Astrocyte (in vitro differentiated cells and primary cell): ENCODE measurements around the gene FICD. TPM values are rescaled to one million over a fixed set of nuclear protein-coding genes. Genes with fewer than 3 reads are reported as not detected.
A peak's percentile ranks its signal among the peaks of the same experiment; 100 is the strongest.

Experiments used
- DNase-seq: peaks from one replicate; pipeline ENCODE4 v3.0.0-alpha.2; 2010; ENCODE audit warnings: low read depth
- FAIRE-seq: peaks from 2 replicates; lab custom pipeline; 2011; peaks lifted over from hg19 to GRCh38; lab: Jason Lieb, UNC
- H2AFZ ChIP-seq: 2 replicates; pipeline ENCODE4 v1.6.0; 2012; ENCODE audit warnings: low read depth, low read length, inconsistent platforms
- H3K27ac ChIP-seq: 2 replicates; pipeline ENCODE4 v1.5.1; 2011; ENCODE audit warnings: low read depth, low read length, inconsistent platforms
- H3K27me3 ChIP-seq: 2 replicates; pipeline ENCODE4 v1.6.0; 2011; ENCODE audit warnings: low read length, inconsistent platforms; ENCODE audit not compliant: insufficient read depth
- H3K36me3 ChIP-seq: 2 replicates; pipeline ENCODE4 v1.5.1; 2011; ENCODE audit warnings: low read length, inconsistent platforms; ENCODE audit not compliant: insufficient read depth
- H3K4me1 ChIP-seq: 2 replicates; pipeline ENCODE4 v1.5.1; 2011; ENCODE audit warnings: low read length, inconsistent platforms; ENCODE audit not compliant: insufficient read depth
- H3K4me2 ChIP-seq: 2 replicates; pipeline ENCODE4 v1.6.0; 2012; ENCODE audit warnings: low read length, inconsistent platforms
- H3K4me3 ChIP-seq: 2 replicates; pipeline ENCODE4 v1.5.1; 2011; ENCODE audit warnings: low read depth, mild to moderate bottlenecking, low read length, inconsistent platforms; ENCODE audit not compliant: insufficient read depth
- H3K79me2 ChIP-seq: 2 replicates; pipeline ENCODE4 v1.6.0; 2012; ENCODE audit warnings: mild to moderate bottlenecking, low read length, inconsistent platforms; ENCODE audit not compliant: insufficient read depth
- H3K9ac ChIP-seq: 2 replicates; pipeline ENCODE4 v1.6.0; 2012; ENCODE audit warnings: mild to moderate bottlenecking, low read length, inconsistent platforms
- H3K9me3 ChIP-seq: 2 replicates; pipeline ENCODE4 v1.5.1; 2012; ENCODE audit warnings: low read depth, mild to moderate bottlenecking, low read length, inconsistent platforms; ENCODE audit not compliant: insufficient read depth
- H4K20me1 ChIP-seq: 2 replicates; pipeline ENCODE4 v1.6.0; 2012; ENCODE audit warnings: low read length, inconsistent platforms; ENCODE audit not compliant: insufficient read depth
- H3K27ac Mint-ChIP-seq: one replicate; pipeline ENCODE4 v1.8.0; 2021; ENCODE audit warnings: mild to moderate bottlenecking, mixed read lengths; ENCODE audit not compliant: unreplicated experiment
- H3K27me3 Mint-ChIP-seq: one replicate; pipeline ENCODE4 v1.8.0; 2021; ENCODE audit warnings: low read depth, mixed read lengths; ENCODE audit not compliant: unreplicated experiment
- H3K36me3 Mint-ChIP-seq: one replicate; pipeline ENCODE4 v1.8.0; 2021; ENCODE audit warnings: low read depth, mixed read lengths; ENCODE audit not compliant: unreplicated experiment
- H3K4me1 Mint-ChIP-seq: one replicate; pipeline ENCODE4 v1.8.0; 2021; ENCODE audit warnings: low read depth, mixed read lengths; ENCODE audit not compliant: unreplicated experiment
- H3K4me3 Mint-ChIP-seq: one replicate; pipeline ENCODE4 v1.8.0; 2021; ENCODE audit warnings: mild to moderate bottlenecking, moderate library complexity, mixed read lengths; ENCODE audit not compliant: unreplicated experiment
- H3K9me3 Mint-ChIP-seq: one replicate; pipeline ENCODE4 v1.8.0; 2021; ENCODE audit warnings: mild to moderate bottlenecking, mixed read lengths; ENCODE audit not compliant: unreplicated experiment
- EZH2 ChIP-seq: IDR thresholded peaks from 2 replicates; pipeline ENCODE4 v1.6.1; 2012; ENCODE audit warnings: mild to moderate bottlenecking, low read length, inconsistent platforms; ENCODE audit not compliant: insufficient read depth
- total RNA-seq: library from RNA; stranded (reverse); gene quantifications from 2 replicates; pipeline ENCODE4 v1.2.1, GENCODE V29; 2021
- TF ChIP-seq, protein P1 (sequence below): IDR thresholded peaks from 2 replicates; pipeline ENCODE4 v1.5.1; 2011; ENCODE audit warnings: low read depth, mild to moderate bottlenecking, inconsistent platforms, low read length, moderate library complexity; ENCODE audit not compliant: insufficient read depth

Gene FICD
- total RNA-seq, 1 donor from 2014 or later: 3.5 TPM

DNA sequence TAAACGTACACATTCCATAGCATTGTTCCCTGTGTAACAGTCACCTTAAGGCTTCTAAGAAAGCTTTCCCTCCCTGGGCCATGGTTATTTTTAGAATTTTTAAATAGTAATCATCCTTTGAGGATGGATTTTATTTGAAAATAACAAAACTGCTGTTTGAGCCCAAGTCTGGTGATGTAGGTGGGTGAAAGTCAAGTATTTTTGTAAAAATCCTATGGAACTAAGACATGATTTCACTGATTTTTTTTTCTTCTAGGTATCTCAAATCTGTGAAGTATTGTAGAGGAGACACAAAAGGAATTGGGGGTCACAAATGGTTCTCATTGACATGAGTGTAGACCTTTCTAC is 48.7 kb downstream of the FICD start:
- no peak for FAIRE-seq
- H3K36me3 Mint-ChIP-seq: peaks cover 3% of the 10 kb centered on the region

DNA sequence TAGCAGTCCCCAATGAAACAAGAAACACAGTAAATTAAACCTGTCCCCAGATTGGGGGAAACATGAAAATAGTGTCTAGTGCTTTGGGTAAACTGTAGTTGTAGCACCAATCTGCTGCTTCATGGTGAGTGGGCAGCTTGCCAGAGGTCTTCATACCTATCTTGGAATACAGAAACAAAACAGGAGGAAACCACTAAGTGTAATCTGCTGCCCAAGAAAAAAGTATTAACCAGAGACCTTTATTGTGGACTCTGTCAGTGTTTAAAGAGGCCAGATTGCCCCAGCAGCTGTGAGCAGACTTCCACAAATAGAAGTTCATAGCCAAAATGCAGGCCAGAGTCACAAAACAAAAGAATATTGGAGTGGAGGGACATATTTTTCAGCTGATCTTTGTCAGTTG is 49.6 kb downstream of the FICD start:
- Histone ChIP-seq H3K79me2 (peaks cover 34% of the 10 kb centered on the region), H3K4me3 (no peak overlapping the region), H4K20me1 (peaks cover 18% of the 10 kb centered on the region), H3K9ac (peak overlapping the region; percentile 7), H3K36me3 (peaks cover 43% of the 10 kb centered on the region), H2AFZ (no peak overlapping the region), H3K4me1 (peaks cover 26% of the 10 kb centered on the region), H3K27ac (no peak overlapping the region), H3K9me3 (no peaks in the 10 kb centered on the region), H3K4me2 (no peak overlapping the region), H3K27me3 (no peaks in the 10 kb centered on the region)
- TF ChIP-seq, protein P1, sequence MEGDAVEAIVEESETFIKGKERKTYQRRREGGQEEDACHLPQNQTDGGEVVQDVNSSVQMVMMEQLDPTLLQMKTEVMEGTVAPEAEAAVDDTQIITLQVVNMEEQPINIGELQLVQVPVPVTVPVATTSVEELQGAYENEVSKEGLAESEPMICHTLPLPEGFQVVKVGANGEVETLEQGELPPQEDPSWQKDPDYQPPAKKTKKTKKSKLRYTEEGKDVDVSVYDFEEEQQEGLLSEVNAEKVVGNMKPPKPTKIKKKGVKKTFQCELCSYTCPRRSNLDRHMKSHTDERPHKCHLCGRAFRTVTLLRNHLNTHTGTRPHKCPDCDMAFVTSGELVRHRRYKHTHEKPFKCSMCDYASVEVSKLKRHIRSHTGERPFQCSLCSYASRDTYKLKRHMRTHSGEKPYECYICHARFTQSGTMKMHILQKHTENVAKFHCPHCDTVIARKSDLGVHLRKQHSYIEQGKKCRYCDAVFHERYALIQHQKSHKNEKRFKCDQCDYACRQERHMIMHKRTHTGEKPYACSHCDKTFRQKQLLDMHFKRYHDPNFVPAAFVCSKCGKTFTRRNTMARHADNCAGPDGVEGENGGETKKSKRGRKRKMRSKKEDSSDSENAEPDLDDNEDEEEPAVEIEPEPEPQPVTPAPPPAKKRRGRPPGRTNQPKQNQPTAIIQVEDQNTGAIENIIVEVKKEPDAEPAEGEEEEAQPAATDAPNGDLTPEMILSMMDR: no peak
- no peak for TF ChIP-seq EZH2
- Mint-ChIP-seq H3K9me3 (no peaks in the 10 kb centered on the region), H3K27ac (peak overlapping the region; percentile 6), H3K27me3 (no peaks in the 10 kb centered on the region), H3K36me3 (peaks cover 3% of the 10 kb centered on the region), H3K4me1 (peaks cover 28% of the 10 kb centered on the region), H3K4me3 (peak overlapping the region; percentile 20)
- no peak for FAIRE-seq
- DNase-seq: no peak

More for the DNA sequence above, 48.7 kb downstream of the FICD start:
- Histone ChIP-seq H3K9ac (peak overlapping the region; percentile 99), H3K4me2 (peak overlapping the region; percentile 97), H2AFZ (no peak overlapping the region), H3K9me3 (no peaks in the 10 kb centered on the region), H3K79me2 (peaks cover 43% of the 10 kb centered on the region), H4K20me1 (peaks cover 26% of the 10 kb centered on the region), H3K36me3 (peaks cover 42% of the 10 kb centered on the region), H3K4me1 (peaks cover 28% of the 10 kb centered on the region), H3K27ac (peak overlapping the region; percentile 84), H3K4me3 (peak overlapping the region; percentile 80), H3K27me3 (no peaks in the 10 kb centered on the region)
- H3K4me3 Mint-ChIP-seq: peak overlapping the region; percentile 95
- H3K9me3 Mint-ChIP-seq: no peaks in the 10 kb centered on the region
- TF ChIP-seq EZH2: no peak
- TF ChIP-seq, protein P1: no peak
- peaks cover 30% of the 10 kb centered on the region for H3K4me1 Mint-ChIP-seq
- H3K27ac Mint-ChIP-seq: peak overlapping the region; percentile 93
- H3K27me3 Mint-ChIP-seq: no peaks in the 10 kb centered on the region
- DNase-seq: no peak

DNA sequence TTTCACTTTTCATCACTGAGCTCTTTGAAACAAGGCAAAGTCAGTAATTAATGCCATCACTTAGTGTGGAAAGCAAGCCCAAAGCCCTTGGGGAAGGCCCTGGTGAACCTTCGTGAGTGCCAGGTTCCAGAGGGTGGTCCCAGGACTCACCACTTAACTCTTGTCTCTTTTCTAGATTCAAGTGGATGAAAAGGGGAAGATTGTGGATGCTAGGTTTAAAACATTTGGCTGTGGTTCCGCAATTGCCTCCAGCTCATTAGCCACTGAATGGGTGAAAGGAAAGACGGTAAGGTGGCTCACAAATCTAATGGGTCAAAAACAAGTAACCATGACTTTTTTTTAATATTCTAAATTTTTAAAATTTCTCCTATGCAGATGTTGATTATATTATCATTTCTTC is 50.1 kb downstream of the FICD start:
- no peak for DNase-seq
- Mint-ChIP-seq H3K9me3 (no peaks in the 10 kb centered on the region), H3K4me3 (no peak overlapping the region), H3K4me1 (peaks cover 25% of the 10 kb centered on the region), H3K36me3 (peaks cover 3% of the 10 kb centered on the region), H3K27ac (no peak overlapping the region), H3K27me3 (no peaks in the 10 kb centered on the region)
- Histone ChIP-seq H3K4me1 (peaks cover 22% of the 10 kb centered on the region), H3K36me3 (peaks cover 45% of the 10 kb centered on the region), H3K9me3 (no peaks in the 10 kb centered on the region), H4K20me1 (peaks cover 14% of the 10 kb centered on the region), H3K27me3 (no peaks in the 10 kb centered on the region), H3K4me2 (no peak overlapping the region), H3K79me2 (peaks cover 29% of the 10 kb centered on the region), H3K4me3 (no peak overlapping the region), H3K27ac (no peak overlapping the region), H3K9ac (peak overlapping the region; percentile 7), H2AFZ (no peak overlapping the region)
- TF ChIP-seq EZH2: no peak
- TF ChIP-seq, protein P1: no peak
- no peak for FAIRE-seq
